Measurements from ENCODE around the gene ARHGAP5.

- TF ChIP-seq CTCF (IDR thresholded peaks at IDR 0.05; ENCODE audit: insufficient read depth, low read length) (no peak), POLR2AphosphoS5 (IDR thresholded peaks at IDR 0.05; ENCODE audit: low read depth) (no peak), GABPA (IDR thresholded peaks at IDR 0.05; ENCODE audit: low read depth) (no peak), SPI1 (IDR thresholded peaks at IDR 0.05; ENCODE audit: borderline replicate concordance, low read depth) (0 out of 2 replicates have a peak, but pooled peaks have one; percentile 34)
Measured at GRCh38 chr14:32195636-32196035, 118.5 kb downstream of the ARHGAP5 start.
